Stimulated activated CD8-positive, alpha-beta memory T cell treated with anti-CD3 and anti-CD28 coated beads, Interleukin-12 subunit alpha, Interleukin-12 subunit beta, amount 100 ng/mL, for 4 hours (primary cell): ENCODE measurements around the gene GABRP.

Experiments used
- DNase-seq: peaks from one replicate; pipeline ENCODE4 v3.0.0-alpha.2; 2020; ENCODE audit warnings: low read depth

GABRP gene

DNA sequence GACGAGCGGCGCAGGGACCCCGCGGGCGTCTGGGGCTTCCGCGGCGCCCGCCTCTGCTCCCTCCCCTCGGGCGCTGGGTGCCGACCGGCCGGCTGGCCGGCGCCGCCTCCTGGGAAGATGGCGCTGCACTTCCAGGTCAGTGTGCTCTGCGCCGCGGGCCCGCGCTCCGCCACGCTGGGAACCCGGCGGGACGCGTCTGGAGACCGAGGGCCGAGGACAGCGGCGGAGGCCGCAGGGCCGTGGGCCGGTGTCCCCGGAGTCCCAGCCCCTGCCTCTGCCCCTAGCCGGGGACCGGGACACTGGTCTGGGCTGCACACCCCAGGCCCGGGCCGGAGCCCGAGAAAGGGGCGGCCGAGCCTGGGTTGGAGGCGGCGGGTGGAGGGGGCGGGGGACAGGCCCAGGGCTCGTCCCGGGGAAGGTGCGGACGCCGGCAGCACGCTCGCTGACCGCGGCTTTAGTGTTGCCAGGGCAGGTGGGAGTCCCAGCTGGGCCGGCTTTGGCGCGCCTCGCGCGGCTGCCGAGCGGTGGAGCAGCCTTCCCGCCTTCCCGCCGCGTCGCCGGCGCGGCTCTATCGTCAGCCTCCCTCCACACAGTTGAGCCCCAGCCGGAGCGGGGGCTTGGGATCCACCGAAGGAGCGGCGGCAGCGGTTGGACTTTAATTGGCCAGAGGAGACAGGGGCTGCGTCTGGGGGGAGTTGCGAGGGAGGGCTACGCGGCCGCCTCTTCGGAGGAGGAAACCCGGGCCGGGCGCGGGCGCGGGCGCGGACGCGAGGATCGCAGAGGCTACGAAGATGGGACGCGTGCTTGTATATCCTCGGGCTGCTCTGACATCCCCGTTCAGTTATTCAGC, 78.6 kb downstream of the GABRP start, which contains the start of gene RANBP17:
Gene RANBP17, plus strand, starts transcription at position 102 of the 850 bp plus-strand sequence.
- DNase-seq = no peak

GRCh38 chr5:170863646-170864045, 80.1 kb downstream of the GABRP start:
- no peak for DNase-seq
